Upper lobe of left lung (tissue), 6 donors: ENCODE measurements around the gene PF4V1. TPM values are rescaled to one million over a fixed set of nuclear protein-coding genes. Genes with fewer than 3 reads are reported as not detected.

Experiments used
- ATAC-seq, 2 donors: fragments of 200-7000 bp; cut with Tn5 transposase; one replicate each; pipeline ENCODE4 v1.9.1; 2022; ENCODE audit warnings: mild to moderate bottlenecking in 2 of 2, moderate library complexity in 2 of 2; ENCODE audit not compliant: low FRiP score in 2 of 2
- DNase-seq, 2 donors: peaks; one replicate each; pipeline ENCODE4 v3.0.0-alpha.2; 2019 to 2020
- H3K27ac ChIP-seq, 4 donors: fragments of 200-600 bp; sonication (generic); one replicate each; pipeline ENCODE4 v1.5.1; 2016 to 2019
- H3K27me3 ChIP-seq, 4 donors: fragments of 200-600 bp; sonication (generic); one replicate each; pipeline ENCODE4 v1.5.1; 2017 to 2019
- H3K36me3 ChIP-seq, 4 donors: fragments of 200-600 bp; sonication (generic); one replicate each; pipeline ENCODE4 v1.5.1; 2016 to 2019
- H3K4me1 ChIP-seq, 4 donors: fragments of 200-600 bp; sonication (generic); one replicate each; pipeline ENCODE4 v1.5.1; 2018 to 2019
- H3K4me3 ChIP-seq, 4 donors: fragments of 200-600 bp; sonication (generic); one replicate each; pipeline ENCODE4 v1.5.1; 2017 to 2019; ENCODE audit warnings: mild to moderate bottlenecking in 2 of 4, moderate library complexity in 1 of 4
- H3K9me3 ChIP-seq, 4 donors: fragments of 200-600 bp; sonication (generic); one replicate each; pipeline ENCODE4 v1.5.1; 2018 to 2019
- CTCF ChIP-seq, 6 experiments: fragments of 450-650 bp in 4 of 6; fragments of 200-600 bp in 2 of 6; sonication (generic) in 2 of 6; IDR thresholded peaks; one replicate each; pipeline ENCODE4 v1.5.1; 2016 to 2019; ENCODE audit warnings: antibody characterized with exemption in 6 of 6
- EP300 ChIP-seq, 4 donors: sonication (generic); formaldehyde crosslinking; IDR thresholded peaks; one replicate each; pipeline ENCODE4 v1.5.1; 2017; ENCODE audit warnings: antibody characterized with exemption in 4 of 4, control low read depth in 2 of 4
- POLR2A ChIP-seq, 4 donors: fragments of 450-650 bp; IDR thresholded peaks; one replicate each; pipeline ENCODE4 v1.5.1; 2016 to 2017; ENCODE audit warnings: antibody characterized with exemption in 4 of 4, mild to moderate bottlenecking in 2 of 4
- POLR2AphosphoS5 ChIP-seq, 2 donors: sonication (generic); formaldehyde crosslinking; IDR thresholded peaks; one replicate each; pipeline ENCODE4 v1.5.1; 2017; ENCODE audit warnings: antibody characterized with exemption in 2 of 2
- WGBS, 2 donors: methylation state at CpG; one replicate each; pipeline ENCODE4 v1.1.5; 2017 to 2018; 5-methylcytosine and 5-hydroxymethylcytosine counted together
- total RNA-seq, 6 donors: library from RNA; depleted of rRNA in 4 of 6; stranded (reverse); fragments of >200 nt in 4 of 6; gene quantifications; one replicate each; pipeline versions ENCODE4 v1.1.0 to v1.2.1, GENCODE V29; 2016 to 2021
- donor health status: DM: no; HTN: no; CAD: no; lungs with moderate emphysema.
- donor health status: DM: no; HTN: yes; CAD: no; lungs with severe emphysema.

The PF4V1 gene
- total RNA-seq, 6 donors from 2014 or later, result not detected

DNA sequence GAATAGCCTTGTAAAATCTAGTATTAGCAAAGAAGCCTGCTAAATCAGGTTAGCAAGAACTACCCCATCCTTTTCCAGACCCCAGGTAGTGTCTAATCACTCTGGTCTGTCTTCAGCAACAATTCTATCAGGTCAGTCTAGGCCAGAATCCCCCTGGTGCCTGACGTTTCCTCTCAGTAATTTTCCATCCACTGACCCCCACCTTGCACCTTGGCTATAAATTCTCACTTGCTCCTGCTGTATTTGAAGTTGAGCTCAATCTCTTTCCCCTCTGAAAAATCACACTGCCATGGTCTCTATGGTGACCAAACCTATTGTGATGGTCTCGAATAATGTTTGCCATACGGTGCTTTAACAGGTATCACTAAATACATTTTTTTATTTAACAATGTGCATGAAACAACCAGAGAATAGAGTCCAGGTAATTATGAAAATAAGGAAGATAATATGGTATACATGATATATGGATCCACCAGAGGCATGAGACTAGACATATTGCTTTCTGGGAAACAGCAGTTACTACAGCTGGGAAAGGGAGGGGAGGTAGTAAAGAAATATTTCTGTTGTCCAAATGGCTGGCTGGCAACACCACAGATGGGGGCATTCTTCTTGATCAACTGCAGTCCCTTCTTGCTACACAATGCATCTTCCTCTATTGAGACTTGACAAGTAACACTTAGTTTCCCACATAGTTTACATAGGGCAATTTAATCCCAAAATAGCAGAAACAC is 49.9 kb downstream of the PF4V1 start:
- H3K9me3 ChIP-seq, result no peaks in the 10 kb centered on the region
- no peaks in the 10 kb centered on the region for H3K36me3 ChIP-seq
- peaks cover 0 to 4% (median 0%) of the 10 kb centered on the region in 4 donors for H3K4me1 ChIP-seq
- ATAC-seq (no peak), DNase-seq (no peak)
- TF ChIP-seq CTCF (IDR thresholded peaks at IDR 0.05) (no peak), EP300 (IDR thresholded peaks at IDR 0.05) (no peak), POLR2A (IDR thresholded peaks at IDR 0.05) (no peak), POLR2AphosphoS5 (IDR thresholded peaks at IDR 0.05) (no peak)
- H3K27me3 ChIP-seq, result no peaks in the 10 kb centered on the region
- H3K27ac ChIP-seq, result no peak overlapping the region
- 77 to 85% methylated on average over 3 of the region's 3 CpGs for WGBS, 2 donors
- H3K4me3 ChIP-seq, result no peak overlapping the region

Other genes starting within 250 kb of the PF4V1 start
- gene RASSF6, start 232.9 kb upstream of the PF4V1 start, total RNA-seq, result 1 to 10 TPM; 1.1 to 8.3 (median 1.7) TPM
- gene CXCL8, start 112.7 kb upstream of the PF4V1 start, total RNA-seq, result 10 to 100 TPM in 3 of 6 donors, 1 to 10 TPM in 3; 3.7 to 35.6 (median 12.2) TPM
- 10 to 100 TPM in 1 of 6 donors, 1 to 10 TPM in 1, under 1 TPM in 3, not detected in 1; 0.29 to 19.7 (median 0.71) TPM for gene CXCL6, start 16.6 kb upstream of the PF4V1 start, total RNA-seq
- gene CXCL1, start 16.1 kb downstream of the PF4V1 start, total RNA-seq, result 10 to 100 TPM in 4 of 6 donors, 1 to 10 TPM in 2; 4.3 to 40.0 (median 12.1) TPM
- gene PF4, start 128.7 kb downstream of the PF4V1 start, total RNA-seq, result 10 to 100 TPM in 3 of 6 donors, 1 to 10 TPM in 1, under 1 TPM in 1, not detected in 1; 0.77 to 29.3 (median 19.2) TPM
- 10 to 100 TPM in 1 of 6 donors, 1 to 10 TPM in 4, not detected in 1; 1.4 to 32.2 (median 6.0) TPM for gene PPBP, start 134.9 kb downstream of the PF4V1 start, total RNA-seq
- gene CXCL5, start 145.4 kb downstream of the PF4V1 start, total RNA-seq, result 10 to 100 TPM in 1 of 6 donors, 1 to 10 TPM in 5; 2.1 to 16.0 (median 6.7) TPM
- gene CXCL3, start 185.4 kb downstream of the PF4V1 start, total RNA-seq, result 10 to 100 TPM; 10.0 to 22.4 (median 16.4) TPM
- gene CXCL2, start 245.9 kb downstream of the PF4V1 start, total RNA-seq, result 100 to 1,000 TPM in 3 of 6 donors, 10 to 100 TPM in 3; 41.1 to 108 (median 79.4) TPM